GM04504 (cell line): ENCODE measurements around the gene ST8SIA1.

Experiments used
- DNase-seq: peaks from one replicate; pipeline ENCODE4 v3.0.0-alpha.2; 2012; ENCODE audit warnings: low read depth

Gene ST8SIA1

DNA sequence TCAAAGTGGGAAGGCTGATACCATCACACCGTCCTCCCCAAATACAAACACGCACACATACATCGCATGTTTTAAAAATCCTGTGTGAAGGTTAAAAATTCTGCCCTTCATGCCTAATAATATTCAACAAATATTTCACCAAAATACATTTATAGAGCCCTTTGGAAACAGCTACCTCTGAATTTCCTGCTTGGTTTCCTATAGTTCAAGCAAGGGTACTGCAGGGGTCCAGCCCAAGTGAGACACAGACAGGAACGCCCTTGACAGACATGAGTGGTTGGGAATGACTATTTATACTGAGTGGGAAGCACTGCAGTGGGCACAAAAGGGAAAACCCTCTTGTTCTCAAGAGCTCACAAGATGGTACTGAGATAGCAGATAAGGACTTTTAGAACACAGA lies 51.0 kb downstream of the ST8SIA1 start:
- DNase-seq, result no peak

DNA sequence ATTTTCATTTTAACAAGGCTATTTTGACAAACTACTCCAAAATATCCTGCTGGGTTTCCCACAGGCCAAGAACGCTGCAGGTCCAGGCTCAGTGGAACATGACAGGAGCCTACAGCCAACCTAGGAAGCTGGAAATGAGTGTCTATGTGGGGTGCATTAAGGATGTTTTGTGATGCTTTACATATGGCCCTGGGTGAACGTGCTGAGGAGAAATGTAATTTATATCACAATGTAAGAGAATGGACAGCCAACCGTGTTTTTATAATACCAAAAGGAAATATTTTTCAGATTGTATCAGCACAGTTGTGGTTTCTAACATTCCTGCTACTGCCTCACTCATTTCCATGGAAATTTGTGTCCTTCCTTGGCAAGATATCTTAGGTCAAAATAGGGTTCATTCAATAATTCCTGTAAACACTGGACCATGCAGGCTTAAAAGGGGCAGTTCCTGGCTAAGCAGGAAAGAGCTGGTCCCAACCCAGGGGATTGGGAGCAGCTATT lies 51.5 kb downstream of the ST8SIA1 start:
- DNase-seq, result peak; percentile 68

DNA sequence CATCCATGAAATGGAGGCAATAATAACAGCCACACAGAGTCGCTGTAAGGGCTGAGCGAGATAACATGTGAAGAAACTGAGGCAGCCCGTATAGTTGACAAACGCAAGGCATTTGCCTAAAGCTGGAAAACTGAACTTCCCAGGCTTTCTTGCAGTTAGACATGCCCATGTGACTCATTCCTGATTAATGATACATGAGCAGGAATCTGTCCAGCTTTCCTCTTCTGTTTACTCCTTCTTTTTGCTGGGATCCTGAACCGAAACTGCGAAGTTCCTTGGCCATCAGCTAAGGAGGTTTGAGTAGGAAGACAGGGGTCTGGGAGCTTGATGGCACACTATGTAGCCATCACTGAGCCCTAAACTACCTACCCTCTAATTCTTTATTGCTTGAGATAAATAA lies 52.2 kb downstream of the ST8SIA1 start:
- peak; percentile 61 for DNase-seq

DNA sequence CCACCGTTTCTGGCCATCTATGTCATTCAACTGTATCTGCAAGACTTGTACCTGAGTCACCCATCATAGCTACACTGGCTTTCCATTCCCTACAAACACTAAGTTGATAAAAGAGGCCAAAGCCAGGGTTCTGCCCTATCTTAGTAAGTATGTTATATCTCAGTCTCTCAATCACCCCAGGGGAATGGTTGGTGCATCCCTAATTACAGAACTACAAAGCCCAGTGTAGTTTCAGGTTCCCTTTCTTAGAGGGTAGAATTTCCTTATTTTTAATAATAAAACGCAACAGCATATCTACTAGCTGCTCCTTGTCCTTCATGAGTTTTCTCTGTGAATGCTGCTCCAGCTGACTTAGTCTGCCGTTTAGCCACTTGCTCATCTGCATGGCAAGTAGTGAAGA lies 57.6 kb downstream of the ST8SIA1 start:
- no peak for DNase-seq

DNA sequence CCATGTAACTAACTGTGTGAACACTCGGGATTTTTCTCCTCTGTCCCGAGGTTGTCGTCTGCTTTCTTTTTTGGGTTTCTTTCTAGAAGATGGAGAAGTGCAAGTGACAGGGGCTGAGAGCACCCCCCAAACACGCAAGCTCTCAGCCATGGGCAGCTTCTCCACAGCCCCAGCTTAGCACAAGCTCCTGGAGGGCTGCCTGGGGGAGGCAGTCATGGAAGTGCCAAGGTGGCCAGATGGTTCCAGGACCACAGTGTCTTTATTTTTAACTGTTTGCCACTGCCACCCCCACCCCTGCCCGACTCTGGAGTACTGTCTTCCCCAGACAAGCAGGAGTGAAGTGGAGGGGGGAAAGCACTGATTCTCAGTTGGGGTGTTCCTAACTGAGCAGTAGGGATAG lies 58.2 kb downstream of the ST8SIA1 start:
- DNase-seq, result no peak

DNA sequence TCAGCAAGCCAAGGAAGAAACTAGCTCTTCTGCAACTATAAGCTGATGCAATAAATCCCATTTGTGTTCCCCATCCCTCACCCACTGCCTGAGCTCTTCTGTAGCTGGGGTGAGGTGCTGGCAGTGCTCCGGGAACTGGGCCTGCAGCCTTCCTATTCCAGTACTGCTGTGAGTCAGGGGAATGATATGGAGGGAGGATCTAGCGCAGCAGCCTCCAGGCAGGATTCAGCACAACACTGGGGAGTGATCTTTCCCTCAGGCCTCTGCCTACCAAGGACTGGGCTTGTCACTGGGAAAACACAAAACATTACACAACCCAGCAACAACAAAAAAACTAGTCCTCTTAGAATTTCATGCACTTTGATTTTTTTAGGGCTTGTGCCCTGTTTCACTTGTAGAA lies 58.7 kb downstream of the ST8SIA1 start:
- peak; percentile 100 for DNase-seq

DNA sequence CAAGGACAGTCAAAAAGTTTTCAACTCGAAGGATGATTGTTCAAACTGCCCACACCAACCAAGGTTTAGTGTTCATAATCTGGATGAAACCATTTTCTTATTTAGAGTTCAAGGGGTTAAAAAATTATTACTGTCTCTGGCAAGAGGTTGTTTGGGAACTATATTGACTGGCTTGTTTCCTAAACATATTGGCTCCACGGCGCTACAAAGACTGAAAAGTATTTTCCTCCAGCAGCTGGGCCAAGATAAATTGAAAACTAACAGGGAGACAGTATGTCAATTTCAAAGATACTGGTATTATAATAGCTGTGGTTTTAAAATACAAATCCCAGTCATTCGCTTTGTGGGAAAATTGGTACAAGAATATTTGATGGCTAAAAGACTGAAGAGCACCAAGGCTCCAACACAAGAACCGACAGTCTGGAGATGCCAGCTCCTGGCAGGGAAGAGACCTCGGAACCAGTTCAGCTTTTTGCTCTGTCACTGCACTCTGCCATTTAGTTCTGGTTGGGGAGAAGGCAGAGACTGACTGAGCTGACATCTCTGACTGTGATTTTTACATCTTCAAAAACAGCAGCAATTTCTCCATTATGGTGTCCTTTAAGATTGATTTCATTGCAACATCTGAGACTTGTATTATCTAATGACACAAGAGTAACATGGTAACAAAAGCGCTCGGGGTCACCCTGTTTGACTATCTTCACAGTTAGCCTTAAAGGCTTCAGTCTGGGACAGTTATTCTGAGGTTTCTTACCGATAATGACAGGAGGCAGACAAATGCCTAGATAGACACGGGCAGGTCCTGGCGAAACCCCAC lies 62.0 kb downstream of the ST8SIA1 start:
- no peak for DNase-seq

DNA sequence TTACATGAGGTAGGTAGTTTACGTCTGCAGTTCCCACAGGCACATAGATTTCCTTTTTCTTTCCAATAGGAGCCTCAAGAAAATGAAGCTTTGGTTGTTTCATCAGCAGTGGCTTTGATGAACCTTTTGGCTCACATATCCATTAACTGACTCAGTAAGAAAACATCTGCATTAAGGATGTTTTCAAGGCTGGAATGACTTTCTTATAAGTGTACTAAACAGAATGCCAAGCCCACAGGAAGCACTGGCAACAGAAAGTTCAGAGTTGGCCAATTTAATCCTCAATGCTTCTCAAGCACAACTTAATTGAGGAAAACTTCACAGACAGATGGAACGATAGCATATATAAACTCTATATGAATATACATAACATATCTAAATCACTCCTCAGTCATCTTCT lies 63.5 kb downstream of the ST8SIA1 start:
- peak; percentile 77 for DNase-seq

DNA sequence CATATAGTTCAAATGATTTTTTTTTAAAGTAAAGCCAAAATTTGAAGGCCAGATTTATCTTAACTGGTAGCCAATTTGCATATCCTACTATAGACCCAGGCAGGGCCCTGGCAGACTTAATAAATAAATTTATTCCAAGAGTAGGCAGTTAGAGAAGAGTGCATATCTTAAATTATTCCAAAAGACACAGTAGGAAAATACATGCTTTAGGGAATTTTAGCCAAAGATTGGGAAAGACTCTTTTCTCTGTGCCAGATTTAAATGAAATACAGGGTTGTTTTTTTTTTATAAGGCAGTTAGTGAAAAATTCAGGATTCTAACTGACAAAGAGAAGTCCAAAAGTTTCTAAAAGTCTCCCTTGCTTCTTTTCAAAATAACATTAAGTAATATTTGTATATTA lies 65.5 kb downstream of the ST8SIA1 start:
- DNase-seq, result no peak

DNA sequence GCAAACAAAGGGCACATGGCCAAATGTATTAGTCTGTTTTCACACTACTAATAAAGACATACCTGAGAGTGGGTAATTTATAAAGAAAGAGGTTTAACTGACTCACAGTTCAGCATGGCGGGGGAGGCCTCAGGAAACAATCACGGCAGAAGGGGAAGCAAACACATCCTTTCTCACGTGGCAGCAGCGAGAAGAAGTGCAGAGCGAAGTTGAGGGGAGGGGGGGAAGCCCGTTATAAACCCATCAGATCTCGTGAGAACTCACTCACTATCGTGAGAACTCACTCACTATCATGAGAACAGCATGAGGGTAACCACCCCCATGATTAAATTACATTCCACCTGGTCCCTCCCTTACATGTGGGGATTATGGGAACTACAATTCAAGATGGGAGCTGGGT lies 66.1 kb downstream of the ST8SIA1 start:
- no peak for DNase-seq

DNA sequence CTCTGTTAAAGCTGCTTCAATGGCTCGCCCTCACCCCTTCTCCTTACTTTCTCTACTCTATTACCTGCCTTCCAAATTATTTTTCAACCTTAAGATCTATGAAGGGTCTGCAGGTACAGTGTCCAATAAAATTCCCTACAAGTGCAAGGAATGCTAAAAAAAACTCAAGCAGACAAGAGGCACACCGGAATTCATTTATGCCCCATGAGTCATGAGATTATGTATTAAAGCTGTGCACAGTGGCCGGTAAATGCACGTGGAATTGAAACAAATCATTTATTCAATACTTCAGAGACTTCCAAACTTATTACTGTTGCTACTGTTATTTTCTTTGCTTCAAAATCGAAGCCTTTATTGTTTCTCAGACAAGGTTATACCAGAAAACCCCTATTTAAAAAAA lies 68.4 kb downstream of the ST8SIA1 start:
- DNase-seq, result no peak

DNA sequence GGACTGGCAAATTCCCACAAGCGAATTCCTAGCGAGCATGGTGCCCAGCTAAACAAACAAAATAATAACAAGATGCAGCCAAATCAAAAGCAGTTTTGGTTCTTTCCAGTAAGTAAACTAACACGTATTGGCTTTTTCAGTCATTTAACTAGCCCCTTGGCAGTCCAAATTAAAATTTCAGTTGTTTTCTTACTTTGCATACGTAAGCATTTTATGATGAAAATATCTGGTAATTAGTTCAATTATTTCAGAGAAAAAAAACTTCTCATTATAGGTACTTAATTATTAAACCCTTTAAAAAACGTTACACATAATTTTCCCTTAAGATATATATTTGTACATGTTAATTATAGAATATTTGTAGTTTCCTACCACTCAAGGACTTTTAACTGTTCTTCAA lies 70.1 kb downstream of the ST8SIA1 start:
- DNase-seq, result no peak

DNA sequence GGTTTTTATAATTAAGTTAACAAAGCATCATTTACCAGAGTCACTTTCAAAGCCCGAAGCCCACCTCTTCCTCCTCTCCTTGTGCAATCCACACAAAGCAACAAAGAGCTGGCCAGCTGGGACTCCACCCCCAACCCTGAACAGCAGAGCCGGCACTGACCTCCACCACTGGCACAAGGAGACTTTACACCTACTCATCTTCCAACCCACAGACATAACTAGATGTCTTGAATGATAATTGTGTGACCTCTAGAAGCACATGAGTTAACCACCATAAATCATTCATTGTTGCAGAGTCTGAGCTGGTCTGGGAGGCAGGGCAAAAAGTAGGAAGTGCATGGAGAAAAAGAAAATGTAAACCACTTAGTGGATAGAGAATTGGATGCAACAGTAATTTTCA lies 72.2 kb downstream of the ST8SIA1 start:
- DNase-seq, result no peak

DNA sequence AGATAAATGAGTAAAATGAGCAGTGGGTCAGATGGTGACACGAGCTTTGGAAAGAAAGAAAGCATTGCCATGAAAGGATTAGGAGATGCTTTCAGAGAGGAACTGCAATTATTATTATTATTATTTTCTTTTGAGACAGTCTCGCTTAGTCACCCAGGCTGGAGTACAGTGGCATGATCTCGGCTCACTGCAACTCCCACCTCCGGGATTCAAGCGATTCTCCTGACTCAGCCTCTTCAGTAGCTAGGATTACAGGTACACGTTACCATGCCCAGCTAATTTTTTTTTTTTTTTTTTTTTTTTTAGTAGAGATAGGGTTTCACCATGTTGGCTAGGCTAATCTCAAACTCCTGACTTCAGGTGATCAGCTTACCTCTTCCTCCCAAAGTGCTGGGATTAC lies 77.4 kb downstream of the ST8SIA1 start:
- DNase-seq, result no peak

DNA sequence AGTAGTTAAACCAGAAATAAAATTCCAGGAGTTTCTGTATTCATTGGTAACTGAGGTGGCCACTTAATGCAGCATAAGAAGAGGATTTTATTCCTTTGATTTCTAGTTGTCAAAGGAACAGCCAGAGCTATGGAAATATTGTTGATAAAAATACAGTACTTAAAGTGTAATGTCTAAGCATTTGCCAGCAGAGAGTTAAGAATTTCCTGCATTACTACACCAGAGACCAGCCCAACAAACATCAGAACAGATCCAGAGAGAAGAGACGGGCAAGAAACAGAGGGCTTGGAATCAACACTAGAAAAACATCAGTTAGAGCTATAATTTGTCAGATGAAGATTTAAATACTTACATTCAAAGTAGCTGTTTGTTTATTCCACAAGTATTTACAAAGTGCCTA lies 77.9 kb downstream of the ST8SIA1 start:
- no peak for DNase-seq

DNA sequence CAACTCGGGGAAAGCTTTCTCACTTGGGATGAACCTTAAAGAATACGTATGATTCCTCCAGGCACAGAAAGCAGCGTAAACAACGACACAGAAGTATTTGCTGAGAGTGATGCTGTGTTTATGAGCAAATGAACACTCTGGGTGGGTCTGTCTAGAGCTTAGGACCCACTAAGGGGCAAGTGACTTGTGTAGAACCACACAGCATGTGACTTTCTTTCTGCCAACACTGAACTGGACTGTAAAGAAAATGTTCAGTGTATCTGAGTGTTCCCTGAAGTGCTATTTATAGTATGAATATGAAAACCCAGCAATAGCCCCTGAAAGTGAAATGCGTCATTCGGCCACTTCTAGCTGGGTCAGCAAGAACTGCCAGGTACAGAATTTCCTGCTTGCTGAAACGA lies 78.5 kb downstream of the ST8SIA1 start:
- DNase-seq, result no peak

DNA sequence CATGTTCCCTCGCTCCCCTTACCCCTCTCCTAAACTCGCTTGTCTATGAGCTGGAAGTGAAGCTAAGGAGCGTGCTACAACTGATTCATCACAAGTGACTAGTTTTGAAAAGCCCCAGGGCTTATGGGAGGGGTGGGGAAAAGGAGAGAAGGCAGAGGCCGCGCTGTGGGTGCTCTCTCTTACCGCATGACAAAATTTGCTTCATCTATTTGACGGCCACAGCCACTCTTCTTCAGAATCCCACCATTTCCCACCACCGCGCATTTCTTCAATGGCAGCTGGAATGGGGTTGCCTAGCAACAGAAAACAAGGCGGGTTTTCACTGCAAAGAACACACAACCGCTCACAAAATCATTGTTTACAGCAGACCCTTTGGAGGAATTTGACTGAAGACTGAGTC lies 79.4 kb downstream of the ST8SIA1 start:
- DNase-seq, result no peak

DNA sequence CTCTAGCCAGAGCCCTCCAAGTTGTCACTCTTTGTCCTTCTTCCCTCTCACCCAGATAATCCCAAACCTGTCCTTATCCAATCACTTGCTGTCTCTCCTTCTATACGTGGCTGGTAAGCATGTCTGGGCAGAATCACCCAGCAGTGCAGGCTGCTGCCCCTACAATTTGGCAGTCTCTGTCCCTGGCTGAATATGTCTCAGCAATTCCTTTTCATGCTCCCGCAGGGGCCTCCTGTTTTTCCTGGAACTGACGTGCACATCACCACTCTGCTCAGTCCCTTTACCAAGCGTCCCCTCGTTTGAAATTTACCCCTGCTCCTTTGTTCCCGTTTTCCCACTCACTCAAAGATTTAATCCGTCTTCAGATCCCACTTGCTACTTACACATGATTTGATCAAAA lies 80.0 kb downstream of the ST8SIA1 start:
- no peak for DNase-seq

DNA sequence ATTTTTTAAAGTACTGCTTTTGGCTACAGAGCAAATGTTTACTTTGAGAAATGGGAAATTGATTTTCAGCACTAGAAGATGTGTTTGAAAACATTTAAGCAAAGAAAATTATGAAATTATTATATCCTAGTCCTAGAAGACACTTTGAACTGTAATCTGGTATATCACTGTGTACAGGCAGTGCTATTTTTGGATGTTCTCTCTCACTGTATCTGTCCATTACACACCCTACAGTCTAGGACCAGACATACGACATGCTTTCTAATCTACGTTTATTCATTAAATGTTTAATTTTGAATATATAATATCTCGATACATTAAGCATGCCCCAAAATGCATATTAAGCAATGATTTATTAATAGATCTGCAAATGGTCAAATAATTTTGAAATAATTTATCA lies 82.5 kb downstream of the ST8SIA1 start:
- no peak for DNase-seq

DNA sequence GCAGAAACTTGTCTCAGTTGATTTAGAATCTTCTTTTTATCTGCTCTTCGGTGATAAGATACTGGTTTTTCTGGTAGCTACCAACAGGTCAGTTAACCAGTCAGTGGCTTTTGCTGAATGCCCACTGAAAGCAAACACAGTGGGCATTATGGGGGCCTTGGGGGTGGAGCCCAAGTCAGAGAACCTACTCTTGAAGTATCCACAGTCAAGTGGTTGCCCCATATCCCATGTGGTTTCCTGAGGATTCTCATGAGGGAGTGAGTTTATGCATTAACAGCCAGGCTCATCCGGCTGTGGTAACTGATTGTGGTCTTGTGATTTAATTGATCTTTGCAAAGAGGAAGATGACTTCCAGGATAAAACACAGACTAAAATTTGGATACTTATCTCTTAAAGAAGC lies 83.7 kb downstream of the ST8SIA1 start:
- no peak for DNase-seq

DNA sequence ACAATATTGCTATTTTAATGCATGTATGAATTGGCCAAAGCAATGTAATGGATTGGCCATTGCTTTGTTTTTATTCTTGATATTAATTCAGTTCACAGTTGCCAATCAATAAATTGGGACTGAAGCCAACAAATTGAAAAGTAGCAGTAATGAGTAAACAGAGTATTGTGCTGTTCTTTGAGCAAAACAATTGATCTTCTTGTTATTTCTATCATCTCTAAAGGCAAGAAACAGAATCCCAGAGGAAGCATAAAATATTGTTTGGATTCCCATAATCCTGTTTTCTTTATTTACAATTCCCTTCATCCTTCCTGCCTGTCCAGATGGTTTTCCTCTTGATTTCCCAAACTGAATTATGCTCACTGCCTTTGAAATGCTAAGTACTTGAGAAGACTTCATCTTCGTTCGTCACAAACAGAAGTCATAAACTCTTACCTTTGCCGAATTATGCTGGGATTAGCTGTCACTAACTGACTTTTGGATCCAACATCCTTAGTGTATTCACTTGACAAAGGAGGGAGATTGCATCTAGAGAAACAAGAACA lies 85.9 kb downstream of the ST8SIA1 start:
- no peak for DNase-seq

DNA sequence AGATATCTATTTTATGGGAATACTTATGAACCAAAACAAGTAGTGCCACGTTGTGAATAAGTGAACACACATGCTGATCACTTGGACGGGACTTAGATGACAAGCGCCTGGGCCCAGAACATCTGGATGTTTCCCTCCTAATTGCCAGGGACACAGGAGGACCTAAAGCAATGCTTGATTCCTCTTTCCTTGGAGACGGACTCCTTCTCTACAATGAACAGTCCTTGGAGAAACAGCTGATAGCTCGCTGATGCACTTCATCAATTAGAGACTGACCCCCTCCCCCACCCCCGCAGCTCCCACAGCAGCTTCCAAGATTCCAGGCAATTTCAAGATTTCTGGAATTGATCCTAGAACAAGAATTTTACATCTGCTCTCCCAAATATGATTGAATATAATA lies 86.4 kb downstream of the ST8SIA1 start:
- DNase-seq, result no peak

DNA sequence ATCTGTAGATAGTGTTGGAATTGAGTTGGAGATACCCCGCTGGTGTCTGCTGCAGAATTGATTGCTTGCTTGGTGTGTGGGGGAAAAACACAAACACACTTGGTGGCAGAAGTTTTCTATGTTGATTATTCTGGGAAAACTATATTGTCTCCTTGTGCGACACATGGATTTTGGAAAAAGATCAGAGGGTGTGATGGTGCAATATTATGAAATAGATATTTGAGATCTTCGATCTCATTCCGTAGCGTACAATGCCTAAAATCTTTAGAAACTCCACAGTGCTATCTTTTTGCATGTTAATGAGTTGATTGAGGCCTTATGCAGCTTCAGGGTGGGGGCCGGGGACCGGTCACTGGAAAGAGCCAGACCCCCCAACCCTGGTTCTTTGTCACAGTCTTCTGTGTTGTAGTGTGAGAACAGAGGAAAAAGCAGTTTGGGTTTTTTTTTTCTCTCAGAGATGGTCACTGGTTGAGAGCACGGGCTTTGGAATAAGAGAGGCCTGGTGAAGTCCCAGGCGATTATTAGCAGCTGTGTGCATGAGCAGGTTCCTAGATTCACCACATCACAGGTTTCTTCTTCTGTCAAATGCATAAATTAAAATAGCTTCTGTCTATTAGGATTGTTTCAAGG lies 88.2 kb downstream of the ST8SIA1 start:
- no peak for DNase-seq

DNA sequence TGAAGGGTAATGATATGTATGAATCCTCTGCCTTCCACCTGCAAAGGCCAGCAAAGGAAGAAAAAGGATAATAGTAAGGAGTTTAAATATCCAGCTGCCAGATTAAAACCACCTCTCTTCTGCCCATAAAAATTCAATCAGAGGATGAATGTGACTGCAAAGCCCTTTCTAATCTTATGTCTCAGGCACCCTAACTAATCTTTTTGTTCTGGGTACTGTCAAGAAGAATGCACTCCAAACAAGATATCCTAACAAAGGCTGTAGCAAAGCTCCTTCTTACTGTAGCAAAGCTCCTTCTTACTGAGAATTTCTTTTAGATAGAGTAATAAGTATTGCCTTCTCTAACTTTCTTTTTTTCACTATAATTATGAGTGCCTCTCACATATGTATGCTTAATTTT lies 91.8 kb downstream of the ST8SIA1 start:
- DNase-seq, result no peak
